KG1 (cell line): Measurements from ENCODE around the gene FGFR2.
A peak's percentile ranks its signal among the peaks of the same experiment; 100 is the strongest.

ENCODE experiments used
- DNase-seq: peaks from one replicate; lab custom pipeline; 2025; lab: John Stamatoyannopoulos, UW

The FGFR2 gene

DNA sequence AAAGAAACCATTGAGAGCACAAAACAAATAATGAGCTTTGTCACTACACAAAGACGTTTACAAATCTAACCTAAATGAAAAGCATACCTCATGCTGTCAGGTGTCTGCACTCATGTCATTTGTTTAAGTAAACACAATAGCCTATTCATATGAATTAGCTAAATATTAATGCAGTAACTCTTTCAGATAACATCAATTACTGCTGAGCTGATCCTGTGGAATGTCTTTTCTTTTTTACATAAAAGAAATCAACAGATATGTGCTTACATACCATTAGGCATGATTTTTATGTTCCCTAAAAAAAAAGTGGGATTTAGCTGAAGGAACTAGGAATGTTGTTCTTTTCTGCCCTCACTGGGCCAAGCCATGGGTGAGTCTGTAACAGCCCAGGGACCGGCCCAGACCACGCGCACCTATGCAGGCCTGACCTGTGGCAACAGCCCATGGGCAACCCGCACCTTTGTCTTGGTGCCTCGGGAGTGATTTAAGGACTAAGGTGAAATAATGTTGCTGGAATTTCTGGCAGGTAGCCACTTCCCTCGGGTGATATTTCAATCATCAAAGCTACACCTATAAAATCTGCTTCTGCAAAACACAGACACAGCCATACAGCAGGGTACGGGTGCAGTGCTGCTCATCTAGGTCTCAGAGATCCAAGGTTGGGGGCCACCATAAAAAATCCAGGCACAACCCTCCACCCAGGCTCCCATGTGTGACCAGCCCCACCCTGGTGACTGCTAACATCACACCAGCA is 44.6 kb downstream of the FGFR2 start:
- no peak for DNase-seq

DNA sequence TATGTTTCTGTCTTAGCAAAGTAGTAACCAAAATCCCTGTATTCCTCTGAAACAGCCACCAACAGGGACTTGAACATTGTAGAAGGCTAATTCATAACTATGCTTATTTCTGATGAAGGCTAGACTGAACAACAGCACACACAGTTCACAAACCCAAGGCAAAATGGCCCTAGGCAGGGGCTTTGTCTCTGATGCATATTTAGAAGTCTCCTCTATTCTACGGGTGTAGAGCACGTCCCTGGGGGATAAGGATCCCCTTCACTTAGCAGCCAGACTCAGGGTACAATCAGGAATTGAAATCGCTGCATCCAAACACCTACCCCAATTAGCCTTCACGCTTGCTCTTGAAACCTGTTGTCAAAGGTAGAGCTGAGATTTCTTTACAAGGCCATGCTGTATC is 45.5 kb downstream of the FGFR2 start:
- DNase-seq, result no peak

DNA sequence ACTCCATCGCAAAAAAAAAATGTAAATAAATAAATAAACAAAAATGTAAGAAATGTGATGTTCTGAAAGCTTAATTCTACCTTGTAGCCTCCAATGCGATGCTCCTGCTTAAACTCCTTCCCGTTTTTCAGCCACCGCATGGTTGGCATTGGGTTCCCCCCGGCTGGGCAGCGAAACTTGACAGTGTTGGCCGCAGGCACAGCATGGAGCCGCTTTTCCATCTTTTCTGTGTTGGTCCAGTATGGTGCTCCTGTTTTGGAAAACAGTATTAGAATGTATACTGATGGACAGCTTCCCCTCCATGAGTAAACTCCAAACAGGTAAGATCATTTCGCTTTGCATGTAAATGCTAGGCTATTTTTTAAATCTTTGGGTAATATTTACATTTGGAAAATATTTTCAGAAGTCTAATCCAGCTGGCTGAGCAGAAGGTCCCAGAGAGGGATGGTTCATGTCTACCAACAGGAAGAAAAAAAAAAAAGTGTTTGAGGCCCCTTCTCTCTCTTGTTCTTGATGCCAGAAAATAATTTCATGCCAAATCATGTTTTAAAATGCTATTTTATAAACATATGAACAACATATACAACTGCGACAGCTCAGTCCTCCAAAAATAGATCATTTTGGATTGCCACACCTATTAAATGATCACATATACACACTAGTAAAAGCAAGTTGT is 46.9 kb downstream of the FGFR2 start:
- DNase-seq, result no peak

DNA sequence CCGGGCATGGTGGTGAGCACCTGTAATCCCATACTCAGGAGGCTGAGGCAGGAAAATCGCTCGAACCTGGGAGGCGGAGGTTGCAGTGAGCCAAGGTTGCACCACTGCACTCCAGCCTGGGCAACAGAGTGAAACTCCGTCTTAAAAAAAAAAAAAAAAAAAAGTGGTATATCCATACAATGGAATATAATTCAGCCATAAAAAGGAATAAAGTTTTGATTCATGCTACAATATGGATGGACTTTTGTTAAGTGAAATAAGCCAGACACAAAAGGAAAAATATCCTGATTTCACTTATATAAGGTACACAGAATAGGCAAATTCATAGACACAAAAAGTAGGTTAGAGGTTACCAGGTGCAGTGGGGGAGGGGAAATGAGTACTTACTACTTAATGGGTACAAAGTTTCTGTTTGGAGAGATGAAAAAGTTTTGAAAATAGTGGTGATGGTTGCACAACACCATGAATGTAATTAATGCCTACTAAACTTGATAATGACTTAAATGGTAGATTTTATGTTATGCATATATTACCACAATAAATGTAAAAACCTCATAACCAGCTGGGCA is 53.9 kb downstream of the FGFR2 start:
- DNase-seq, result no peak

DNA sequence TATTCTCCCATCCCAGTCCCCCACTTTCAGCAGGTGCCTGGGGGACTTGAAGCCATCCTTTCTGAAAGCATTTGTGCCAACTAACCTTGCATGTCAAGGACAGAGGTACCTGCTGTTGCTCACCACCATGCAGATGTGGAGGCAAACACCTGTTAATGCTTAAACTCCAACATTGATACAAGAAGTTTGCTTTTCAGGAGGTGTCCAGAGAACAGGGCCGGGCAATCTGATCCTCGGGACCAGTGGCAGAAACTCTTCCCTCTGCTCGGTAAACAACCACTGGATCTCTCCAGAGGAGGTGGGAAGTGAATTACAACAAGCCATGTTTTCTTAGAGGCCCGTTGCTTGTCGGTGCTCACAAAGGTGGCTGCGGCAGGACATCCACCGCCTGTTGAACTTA is 54.7 kb downstream of the FGFR2 start:
- no peak for DNase-seq

DNA sequence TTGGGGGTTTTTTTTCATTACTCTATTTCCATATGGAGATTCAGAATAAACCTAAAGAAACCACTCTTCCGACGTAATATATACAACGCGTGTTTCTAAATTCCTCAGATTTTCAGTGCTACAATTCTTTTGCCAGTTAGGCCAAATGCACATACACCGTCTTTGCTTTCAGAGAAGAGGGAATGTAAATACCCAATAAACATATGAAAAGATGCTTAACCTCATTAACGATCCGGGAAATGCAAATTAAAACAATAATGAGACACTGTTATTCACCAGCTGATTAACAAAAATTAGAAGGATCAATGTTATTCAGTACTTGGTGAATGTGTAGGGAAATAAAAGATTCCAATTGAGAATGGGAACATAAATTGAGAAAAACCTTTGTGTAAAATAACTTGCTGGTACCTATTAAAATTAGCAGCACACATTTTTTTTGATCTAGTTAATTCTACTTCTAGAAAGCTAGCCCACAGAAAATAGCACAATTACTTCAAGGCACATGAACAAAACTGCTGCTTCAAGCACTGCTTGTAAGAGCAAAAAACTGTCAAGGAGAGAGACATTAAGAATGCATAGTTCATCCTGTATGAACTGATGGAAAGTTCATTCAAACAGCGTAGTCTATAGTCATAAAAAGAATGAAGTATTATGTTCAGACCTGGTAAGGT is 56.7 kb downstream of the FGFR2 start:
- DNase-seq, result no peak

DNA sequence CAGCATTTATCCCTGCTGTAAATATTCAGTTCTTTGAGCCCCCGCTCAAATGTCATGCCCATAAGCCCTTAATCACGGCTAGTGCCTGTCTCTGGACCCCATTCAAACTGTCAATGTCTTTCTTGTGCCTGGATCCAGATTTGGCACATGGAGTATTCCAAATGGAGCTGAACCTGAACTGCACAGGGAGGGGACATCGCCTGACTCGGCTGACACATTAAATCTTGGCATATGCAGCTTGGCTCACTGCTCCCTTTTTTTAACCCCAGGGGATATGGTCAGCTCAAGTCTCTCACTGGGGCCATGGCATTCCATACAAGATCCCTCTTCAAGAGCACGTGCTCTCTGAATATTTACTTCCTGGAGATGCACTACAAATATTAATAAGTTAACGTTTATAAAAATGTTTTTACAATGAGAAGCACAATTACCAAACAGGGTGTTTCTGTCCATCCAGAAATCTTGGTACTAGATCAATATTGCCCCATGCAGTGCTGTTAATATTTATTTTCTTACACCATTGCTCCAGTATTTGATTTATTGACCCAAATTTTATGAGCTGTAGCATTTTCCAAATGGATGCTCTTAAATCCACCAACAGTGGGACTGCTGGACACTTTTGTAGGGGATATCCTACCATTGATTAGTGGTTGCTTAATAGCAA is 57.4 kb downstream of the FGFR2 start:
- no peak for DNase-seq

DNA sequence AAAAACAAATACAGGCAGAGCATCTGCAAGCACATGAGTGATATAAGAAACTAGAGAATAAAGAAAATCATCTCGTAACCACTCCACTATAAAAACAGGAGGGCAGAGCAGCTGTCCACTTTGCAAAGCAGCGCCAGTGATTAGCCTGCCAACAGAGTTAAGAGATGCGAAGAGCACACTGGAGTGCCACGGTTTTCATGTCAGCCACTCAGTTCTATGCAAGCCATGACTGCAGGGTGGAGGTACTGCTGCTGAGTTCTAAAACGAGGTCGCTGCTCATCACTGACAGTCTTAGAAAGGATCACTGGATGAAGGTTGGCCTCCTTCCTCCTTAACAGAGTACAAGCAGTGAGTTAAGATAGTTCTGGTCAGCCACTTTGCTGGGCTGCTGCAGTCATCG is 58.5 kb downstream of the FGFR2 start:
- no peak for DNase-seq

DNA sequence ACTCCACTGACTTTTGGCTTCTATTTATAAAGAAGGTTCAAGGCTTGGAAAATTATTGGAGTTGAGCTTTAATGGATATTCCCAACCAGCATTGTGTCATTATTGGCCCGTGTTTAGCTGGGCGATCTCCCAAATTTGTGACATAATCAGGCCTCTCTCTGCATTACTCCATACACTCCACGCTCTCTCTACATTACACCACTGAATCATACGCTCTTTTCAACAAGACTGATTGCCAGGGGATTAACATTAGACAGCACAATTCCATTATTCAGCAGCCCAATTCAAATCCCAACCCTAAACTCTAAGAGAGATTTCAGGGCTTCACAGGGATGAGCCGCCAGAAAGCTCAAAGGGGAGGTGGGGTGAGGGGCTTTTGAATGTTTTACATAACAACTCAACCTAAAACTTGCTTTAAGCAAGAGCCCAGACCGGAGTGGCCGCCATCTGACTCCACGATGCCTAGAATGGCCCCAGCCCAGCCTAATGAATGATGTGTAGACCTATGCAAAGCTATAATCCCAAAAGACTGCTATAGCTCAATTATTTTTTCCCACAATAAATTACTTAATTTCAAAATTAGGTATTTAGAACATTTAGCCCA is 61.8 kb downstream of the FGFR2 start:
- DNase-seq, result no peak

DNA sequence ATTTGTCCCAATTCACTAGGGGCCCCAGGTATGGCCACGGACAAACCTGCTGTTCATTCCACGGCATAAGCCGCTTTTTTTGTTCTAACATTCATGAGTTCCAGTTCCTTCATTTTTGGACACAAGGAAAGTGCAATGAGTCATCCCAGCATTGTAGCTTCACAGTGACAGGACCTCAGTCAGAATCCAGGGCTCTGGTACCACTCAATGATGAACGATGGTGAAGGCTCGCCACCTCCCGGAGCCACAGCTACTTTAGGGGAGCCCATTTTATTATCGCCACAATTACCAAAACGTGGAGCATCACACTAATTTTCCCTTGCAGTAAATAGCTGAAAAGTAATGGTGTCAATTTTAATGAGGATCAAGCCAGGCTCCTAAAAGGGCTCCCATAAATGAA is 62.9 kb downstream of the FGFR2 start:
- no peak for DNase-seq

DNA sequence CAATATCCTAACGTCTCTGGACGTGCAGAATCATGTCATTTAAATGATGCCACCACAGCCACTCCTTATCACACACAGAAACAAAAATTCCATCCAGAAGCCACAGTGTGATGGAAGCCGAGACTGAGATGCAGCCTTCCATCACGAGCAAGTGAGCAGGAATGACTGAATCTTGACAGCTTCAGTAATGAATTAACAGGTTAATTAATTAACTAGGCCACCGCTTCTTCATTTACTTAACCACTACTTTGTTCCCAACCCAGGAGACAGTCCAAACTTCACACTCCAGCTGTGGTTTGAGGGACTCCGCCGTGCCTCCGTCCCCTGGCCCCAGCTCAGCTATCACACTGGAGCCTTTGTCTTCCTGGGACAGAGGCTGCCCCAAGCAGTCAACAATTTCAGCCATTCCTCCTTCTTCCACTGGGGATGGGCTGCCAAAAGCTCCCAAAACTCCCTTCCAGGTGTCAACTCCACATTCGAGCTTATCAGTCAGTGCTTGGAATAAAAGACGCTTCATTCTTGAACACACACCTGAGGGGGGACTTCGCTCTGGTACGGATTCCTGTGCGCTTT is 65.9 kb downstream of the FGFR2 start:
- DNase-seq, result no peak

DNA sequence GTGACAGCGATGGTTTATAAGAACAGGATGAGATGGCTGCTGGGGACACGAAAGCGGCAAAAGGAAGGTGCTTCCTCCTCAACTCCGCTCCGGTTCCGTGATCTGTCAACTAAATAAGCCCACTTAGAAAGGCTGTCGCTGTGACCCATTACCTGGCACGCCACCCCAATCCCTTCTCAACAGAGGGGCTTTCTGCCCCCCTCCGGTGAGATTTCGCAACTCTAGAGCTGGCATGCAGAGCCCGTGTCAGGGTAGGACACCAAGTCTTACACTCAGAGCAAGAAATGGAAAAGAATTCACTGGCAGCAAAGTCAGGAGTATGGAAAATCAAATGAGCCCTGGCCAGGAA is 66.4 kb downstream of the FGFR2 start:
- no peak for DNase-seq

DNA sequence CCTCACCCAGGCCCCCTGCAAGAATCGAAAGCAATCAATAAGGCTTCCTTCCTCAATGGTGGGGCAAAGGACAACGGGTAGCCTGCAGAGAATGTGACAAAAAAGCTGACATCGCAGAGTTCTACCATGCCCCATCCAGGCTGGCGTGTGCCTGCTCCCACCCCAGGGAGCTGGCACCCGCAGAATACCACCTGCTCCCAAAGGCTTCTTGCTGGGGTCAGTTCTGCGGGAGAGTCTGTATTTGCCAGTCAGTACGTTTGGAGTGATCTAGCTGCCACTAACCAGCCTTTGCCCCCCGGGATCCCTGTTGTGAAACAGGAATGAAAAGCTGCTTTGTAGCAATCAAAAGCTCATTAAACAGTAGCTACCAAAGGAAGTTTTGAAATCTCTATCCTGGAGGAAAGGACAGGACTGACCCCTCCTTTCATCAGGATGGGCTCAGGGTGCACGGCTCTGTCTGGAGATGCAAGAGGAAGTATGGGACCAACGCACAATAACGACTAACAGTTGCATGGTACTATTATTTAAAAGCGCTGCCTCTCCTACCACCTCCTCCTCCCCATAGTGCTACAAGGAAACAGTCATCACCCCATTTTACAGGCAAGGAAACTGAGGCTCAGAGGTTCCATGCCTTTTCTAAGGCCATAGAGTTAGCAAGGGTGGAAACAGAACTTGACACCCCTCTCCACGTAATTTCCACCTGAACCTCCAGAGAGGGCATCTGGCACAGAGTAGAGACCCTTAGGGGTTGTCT is 67.0 kb downstream of the FGFR2 start:
- DNase-seq, result no peak

DNA sequence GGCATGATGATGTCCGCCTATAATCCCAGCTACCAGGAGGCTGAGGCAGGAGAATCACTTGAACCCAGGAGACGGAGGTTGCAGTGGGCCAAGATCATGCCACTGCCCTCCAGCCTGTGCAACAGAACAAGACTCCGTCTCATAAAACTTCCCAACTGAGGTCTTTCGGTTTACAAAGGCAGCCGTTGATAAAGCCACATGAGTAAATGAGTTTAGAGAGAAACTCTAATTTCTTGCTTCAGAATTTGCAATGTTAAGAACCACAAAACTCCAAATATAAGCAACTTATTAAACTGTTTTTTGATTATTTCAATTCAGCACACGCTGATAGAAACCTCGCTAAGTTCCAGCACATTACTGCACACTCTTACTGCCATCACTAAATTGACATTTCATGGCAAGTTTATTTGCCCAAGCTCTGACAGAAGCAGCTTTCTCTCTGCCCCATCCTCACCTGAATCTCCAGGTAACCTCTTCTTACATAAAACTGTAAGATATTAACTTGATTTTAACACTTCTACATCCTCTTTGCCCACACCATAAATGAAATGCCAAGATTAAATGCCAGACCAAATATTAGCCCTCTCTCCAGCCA is 67.7 kb downstream of the FGFR2 start:
- DNase-seq, result no peak

DNA sequence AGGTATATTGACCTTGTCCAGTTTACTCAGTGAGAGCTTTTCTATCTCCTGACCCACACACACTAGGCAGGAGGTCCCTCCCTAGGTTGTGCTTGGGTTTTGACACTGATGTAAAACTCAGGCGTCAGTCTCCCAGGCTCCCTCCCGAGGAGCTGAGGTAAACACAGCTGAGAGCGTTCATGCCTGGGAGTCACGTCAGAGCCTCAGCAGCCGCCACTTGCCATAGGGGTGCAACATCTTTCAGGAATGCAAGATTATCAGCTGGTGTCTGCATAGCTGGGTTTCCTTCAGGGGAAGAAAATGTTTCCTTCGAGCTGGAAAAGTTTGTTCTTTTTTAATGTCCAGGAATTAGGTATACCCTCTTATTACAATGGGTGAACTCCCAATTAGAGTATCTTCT is 70.6 kb downstream of the FGFR2 start:
- no peak for DNase-seq

DNA sequence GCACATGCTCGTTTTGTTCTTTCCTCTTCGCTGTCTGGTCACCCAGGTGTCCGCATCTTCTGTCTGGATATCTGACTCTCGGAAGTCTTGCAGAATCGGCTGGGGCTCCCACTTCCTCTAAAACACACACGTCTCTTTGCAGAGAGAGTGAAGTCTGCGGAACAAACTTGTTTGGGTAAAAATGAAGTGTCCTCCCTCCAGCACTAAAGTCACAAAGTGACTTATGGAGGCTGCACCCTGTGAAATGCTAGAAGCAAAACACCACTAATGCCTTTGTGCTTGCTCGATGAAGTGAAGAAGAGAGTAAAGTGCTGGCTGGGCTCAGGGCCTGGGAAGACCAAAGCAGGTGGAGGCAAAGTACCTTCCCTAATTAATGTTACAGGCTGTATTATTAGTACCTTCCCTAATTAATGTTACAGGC is 71.4 kb downstream of the FGFR2 start:
- peak; percentile 13 for DNase-seq

DNA sequence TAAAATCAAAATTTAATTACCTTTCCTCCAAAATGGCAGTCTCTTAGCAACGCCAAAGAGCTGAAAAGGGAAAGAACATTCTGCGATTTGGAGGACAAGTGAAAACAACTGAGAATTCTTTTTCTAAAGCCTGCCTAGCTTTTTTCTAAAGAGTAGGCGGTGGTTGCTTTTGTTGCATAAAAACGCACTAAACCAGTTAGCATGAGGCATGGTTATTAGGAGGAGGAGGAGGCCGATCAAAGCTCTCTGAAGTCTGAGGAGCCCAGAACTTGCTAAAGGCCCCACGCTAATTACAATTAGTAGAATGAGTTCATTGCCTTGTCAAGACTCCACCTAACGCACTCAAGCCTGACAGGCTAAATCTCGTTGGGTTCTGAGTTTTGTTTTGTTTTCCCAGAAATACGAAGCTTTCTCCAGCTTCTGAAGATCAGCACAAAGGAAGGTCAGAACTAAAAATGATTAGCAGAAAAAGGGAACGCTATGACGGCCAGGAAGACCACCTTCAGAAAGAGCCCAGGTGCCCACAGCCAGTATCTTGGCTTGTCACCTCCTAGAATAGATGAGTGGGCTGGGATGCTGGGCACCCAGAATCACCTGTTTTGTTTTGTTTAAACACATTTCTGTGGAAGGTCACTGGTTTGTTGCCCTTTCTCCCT is 72.0 kb downstream of the FGFR2 start:
- no peak for DNase-seq

DNA sequence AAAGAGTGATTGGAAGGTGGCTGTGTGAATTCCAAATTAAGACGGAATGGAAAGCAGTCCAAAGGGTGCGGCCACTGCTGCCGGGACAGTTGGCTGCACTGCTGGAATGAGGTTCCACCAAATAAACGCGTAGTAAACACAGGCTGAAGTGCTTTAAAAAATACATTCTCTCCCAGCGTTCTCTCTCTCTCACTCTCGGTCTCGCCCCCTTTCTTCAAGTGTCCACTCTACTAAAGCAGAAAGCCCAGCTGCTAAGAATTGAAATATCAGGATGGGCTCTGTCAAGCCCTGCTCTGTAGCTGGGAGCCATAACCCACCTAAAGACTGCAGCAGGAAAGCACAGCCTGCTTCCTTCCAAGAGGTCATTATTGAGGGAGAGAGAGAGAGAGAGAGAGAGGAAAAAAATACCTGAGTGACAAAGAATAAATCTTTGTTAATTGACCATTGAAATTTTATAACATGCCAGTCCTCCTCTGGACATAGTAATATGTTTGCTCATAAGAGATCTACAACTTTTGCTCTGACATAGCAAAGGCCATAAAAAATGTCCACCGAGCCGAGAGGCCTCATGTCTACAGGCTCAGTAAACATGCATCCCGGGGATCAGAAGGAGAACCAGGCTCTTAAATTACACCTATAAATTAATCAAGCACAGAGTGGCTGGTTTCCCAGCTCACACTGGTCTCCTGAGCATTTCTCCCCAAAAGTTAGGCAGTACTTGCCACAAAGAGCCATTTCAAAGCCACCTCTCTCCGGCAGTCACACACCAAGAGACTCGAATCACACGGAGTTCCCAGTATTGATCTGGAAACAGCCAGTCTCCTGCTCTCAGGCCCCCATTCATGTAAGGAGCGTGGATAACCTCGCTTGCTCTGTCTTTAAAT is 72.8 kb downstream of the FGFR2 start:
- no peak for DNase-seq
